ENCODE results near the gene ROCK2.

- TF ChIP-seq L3MBTL2 (conservative IDR thresholded peaks at IDR 0.05) (no peak), ELF4 (IDR thresholded peaks at IDR 0.05) (no peak), ZNF384 (IDR thresholded peaks at IDR 0.05) (no peak), SP1 (IDR thresholded peaks at IDR 0.05) (no peak)
Observed at GRCh38 chr2:11213975-11214374, 130.5 kb downstream of the ROCK2 start.

All from HEK293T (cell line).